ENCODE measurements around the gene ZNF598. TPM values are rescaled to one million over a fixed set of nuclear protein-coding genes. Genes with fewer than 3 reads are reported as not detected.

Gene ZNF598
- total and polyA plus RNA-seq, 2 of the 13 experiments (the other 11 are each of a cell fraction or from before 2014, with no cell fraction given): 13.5 to 14.2 TPM

DNA sequence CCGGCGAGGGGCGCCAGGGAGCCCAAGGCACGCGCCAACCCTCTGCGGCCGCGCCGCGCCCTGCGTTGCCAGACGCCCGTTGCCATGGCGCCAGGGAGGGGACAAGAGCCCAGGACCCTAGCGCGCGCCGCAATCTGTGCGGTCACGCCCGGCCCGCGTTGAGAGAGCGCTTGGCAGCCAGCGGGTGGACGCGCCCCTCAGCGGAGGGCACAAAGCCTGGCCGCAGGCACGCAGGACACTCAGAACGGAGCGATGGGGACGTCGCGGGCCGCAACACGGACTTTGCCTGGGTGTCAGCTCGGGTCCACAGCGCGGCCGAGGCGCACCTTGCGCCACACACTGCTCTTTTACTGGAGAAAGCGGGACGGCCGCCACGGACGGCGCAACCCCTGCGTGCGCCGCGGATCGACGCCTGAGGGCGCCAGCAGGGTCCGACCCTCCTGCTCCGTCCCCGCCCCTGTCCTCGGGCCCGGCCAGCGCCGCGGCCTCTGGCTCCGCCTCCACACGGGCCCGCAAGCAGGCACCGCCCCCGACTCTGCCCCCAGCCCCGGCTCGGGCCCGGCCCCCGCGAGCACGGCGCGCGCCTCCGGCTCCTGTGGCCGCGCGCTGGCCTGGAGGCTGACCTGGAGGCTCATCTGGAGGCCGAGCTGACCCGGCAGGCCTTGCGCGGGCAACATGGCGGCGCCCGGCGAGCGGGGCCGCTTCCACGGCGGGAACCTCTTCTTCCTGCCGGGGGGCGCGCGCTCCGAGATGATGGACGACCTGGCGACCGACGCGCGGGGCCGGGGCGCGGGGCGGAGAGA is 25.9 kb downstream of the ZNF598 start, which contains the start of gene GFER (continued):
- TF ChIP-seq ZFP41 (CRISPR knock-in tag; IDR thresholded peaks at IDR 0.05; ENCODE audit: borderline replicate concordance): no peak
- TF ChIP-seq SYNCRIP (IDR thresholded peaks at IDR 0.05; ENCODE audit: insufficient read depth, low read depth, low read length): no peak
- peak; percentile 86 for TF ChIP-seq THAP11 (CRISPR knock-in tag; IDR thresholded peaks at IDR 0.05)
- no peak for TF ChIP-seq CREB1 (IDR thresholded peaks at IDR 0.05)
- no peak for TF ChIP-seq CREB1 (CRISPR knock-in tag; IDR thresholded peaks at IDR 0.05)
- TF ChIP-seq, protein P1, sequence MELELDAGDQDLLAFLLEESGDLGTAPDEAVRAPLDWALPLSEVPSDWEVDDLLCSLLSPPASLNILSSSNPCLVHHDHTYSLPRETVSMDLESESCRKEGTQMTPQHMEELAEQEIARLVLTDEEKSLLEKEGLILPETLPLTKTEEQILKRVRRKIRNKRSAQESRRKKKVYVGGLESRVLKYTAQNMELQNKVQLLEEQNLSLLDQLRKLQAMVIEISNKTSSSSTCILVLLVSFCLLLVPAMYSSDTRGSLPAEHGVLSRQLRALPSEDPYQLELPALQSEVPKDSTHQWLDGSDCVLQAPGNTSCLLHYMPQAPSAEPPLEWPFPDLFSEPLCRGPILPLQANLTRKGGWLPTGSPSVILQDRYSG (CRISPR knock-in tag; IDR thresholded peaks at IDR 0.05): no peak; the same call in none of the 2 replicates
- TF ChIP-seq FOXK2 (IDR thresholded peaks at IDR 0.05): no peak
- TF ChIP-seq, protein P2, sequence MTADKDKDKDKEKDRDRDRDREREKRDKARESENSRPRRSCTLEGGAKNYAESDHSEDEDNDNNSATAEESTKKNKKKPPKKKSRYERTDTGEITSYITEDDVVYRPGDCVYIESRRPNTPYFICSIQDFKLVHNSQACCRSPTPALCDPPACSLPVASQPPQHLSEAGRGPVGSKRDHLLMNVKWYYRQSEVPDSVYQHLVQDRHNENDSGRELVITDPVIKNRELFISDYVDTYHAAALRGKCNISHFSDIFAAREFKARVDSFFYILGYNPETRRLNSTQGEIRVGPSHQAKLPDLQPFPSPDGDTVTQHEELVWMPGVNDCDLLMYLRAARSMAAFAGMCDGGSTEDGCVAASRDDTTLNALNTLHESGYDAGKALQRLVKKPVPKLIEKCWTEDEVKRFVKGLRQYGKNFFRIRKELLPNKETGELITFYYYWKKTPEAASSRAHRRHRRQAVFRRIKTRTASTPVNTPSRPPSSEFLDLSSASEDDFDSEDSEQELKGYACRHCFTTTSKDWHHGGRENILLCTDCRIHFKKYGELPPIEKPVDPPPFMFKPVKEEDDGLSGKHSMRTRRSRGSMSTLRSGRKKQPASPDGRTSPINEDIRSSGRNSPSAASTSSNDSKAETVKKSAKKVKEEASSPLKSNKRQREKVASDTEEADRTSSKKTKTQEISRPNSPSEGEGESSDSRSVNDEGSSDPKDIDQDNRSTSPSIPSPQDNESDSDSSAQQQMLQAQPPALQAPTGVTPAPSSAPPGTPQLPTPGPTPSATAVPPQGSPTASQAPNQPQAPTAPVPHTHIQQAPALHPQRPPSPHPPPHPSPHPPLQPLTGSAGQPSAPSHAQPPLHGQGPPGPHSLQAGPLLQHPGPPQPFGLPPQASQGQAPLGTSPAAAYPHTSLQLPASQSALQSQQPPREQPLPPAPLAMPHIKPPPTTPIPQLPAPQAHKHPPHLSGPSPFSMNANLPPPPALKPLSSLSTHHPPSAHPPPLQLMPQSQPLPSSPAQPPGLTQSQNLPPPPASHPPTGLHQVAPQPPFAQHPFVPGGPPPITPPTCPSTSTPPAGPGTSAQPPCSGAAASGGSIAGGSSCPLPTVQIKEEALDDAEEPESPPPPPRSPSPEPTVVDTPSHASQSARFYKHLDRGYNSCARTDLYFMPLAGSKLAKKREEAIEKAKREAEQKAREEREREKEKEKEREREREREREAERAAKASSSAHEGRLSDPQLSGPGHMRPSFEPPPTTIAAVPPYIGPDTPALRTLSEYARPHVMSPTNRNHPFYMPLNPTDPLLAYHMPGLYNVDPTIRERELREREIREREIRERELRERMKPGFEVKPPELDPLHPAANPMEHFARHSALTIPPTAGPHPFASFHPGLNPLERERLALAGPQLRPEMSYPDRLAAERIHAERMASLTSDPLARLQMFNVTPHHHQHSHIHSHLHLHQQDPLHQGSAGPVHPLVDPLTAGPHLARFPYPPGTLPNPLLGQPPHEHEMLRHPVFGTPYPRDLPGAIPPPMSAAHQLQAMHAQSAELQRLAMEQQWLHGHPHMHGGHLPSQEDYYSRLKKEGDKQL (CRISPR knock-in tag; IDR thresholded peaks at IDR 0.05; ENCODE audit: low read depth): 0 out of 2 replicates have a peak, but pooled peaks have one; percentile 13
- TF ChIP-seq ZNF567 (CRISPR knock-in tag; IDR thresholded peaks at IDR 0.05; ENCODE audit: borderline replicate concordance): no peak
- TF ChIP-seq HNRNPL (IDR thresholded peaks at IDR 0.05; ENCODE audit: low read depth, low read length): 0 out of 2 replicates have a peak, but pooled peaks have one; percentile 37
- TF ChIP-seq NCOA2 (CRISPR knock-in tag; IDR thresholded peaks at IDR 0.05): no peak; the same call in 1 of the 2 replicates
- TF ChIP-seq BRCA1 (CRISPR knock-in tag; IDR thresholded peaks at IDR 0.05): peak; percentile 37; the same call in 1 of the 2 replicates
- TF ChIP-seq NCOR1 (IDR thresholded peaks at IDR 0.05; ENCODE audit: borderline replicate concordance, low read length): peak; percentile 71; the same call in 1 of the 2 replicates
- no peak for TF ChIP-seq LCORL (IDR thresholded peaks at IDR 0.05)
- peak; percentile 90 for TF ChIP-seq LCORL (CRISPR knock-in tag; IDR thresholded peaks at IDR 0.05)
- TF ChIP-seq CBX2 (IDR thresholded peaks at IDR 0.05; ENCODE audit: low read depth, low read length): no peak
- TF ChIP-seq CBX2 (CRISPR knock-in tag; IDR thresholded peaks at IDR 0.05; ENCODE audit: low read depth): no peak
- no peak for TF ChIP-seq ZSCAN22 (CRISPR knock-in tag; IDR thresholded peaks at IDR 0.05)
- peak; percentile 63; the same call in 1 of the 2 replicates for TF ChIP-seq SIN3A (IDR thresholded peaks at IDR 0.05; ENCODE audit: borderline replicate concordance, low read depth, low read length)
- peak; percentile 48; the same call in 1 of the 2 replicates for TF ChIP-seq ZNF501 (CRISPR knock-in tag; IDR thresholded peaks at IDR 0.05)
- TF ChIP-seq ZNF687 (CRISPR knock-in tag; IDR thresholded peaks at IDR 0.05): peak; percentile 81

All from HepG2 (cell line).